GM21786 (cell line): ENCODE measurements around the gene PNMT.

ENCODE experiments used
- ATAC-seq: cut with Tn5 transposase; IDR thresholded peaks from one replicate; pipeline ENCODE4 v1.9.1; 2021; ENCODE audit not compliant: unreplicated experiment

The PNMT gene, protein sequence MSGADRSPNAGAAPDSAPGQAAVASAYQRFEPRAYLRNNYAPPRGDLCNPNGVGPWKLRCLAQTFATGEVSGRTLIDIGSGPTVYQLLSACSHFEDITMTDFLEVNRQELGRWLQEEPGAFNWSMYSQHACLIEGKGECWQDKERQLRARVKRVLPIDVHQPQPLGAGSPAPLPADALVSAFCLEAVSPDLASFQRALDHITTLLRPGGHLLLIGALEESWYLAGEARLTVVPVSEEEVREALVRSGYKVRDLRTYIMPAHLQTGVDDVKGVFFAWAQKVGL

DNA sequence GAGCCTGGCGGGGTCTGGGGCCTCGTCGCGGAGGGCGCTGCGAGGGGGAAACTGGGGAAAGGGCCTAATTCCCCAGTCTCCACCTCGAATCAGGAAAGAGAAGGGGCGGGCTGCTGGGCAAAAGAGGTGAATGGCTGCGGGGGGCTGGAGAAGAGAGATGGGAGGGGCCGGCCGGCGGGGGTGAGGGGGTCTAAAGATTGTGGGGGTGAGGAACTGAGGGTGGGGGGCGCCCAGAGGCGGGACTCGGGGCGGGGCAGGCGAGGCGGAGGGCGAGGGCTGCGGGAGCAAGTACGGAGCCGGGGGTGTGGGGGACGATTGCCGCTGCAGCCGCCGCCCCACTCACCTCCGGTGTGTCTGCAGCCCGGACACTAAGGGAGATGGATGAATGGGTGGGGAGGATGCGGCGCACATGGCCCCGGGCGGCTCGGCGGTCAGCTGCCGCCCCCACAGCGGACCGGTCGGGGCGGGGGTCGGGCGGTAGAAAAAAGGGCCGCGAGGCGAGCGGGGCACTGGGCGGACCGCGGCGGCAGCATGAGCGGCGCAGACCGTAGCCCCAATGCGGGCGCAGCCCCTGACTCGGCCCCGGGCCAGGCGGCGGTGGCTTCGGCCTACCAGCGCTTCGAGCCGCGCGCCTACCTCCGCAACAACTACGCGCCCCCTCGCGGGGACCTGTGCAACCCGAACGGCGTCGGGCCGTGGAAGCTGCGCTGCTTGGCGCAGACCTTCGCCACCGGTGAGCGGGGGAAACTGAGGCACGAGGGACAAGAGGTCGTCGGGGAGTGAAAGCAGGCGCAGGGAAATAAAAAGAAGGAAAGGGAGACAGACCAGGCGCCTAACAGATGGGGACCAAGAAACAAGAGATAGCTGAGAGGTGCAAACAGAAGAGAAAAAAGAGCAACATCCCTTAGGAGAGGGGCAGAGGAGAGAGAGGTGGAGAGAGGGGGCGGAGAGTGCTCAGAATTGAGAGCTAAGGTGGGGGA is at the start of gene PNMT:
PNMT (plus strand) TSS at position 509 of the 980 bp plus-strand sequence; CDS start at position 532, 23 bp downstream.
- ATAC-seq: no peak

DNA sequence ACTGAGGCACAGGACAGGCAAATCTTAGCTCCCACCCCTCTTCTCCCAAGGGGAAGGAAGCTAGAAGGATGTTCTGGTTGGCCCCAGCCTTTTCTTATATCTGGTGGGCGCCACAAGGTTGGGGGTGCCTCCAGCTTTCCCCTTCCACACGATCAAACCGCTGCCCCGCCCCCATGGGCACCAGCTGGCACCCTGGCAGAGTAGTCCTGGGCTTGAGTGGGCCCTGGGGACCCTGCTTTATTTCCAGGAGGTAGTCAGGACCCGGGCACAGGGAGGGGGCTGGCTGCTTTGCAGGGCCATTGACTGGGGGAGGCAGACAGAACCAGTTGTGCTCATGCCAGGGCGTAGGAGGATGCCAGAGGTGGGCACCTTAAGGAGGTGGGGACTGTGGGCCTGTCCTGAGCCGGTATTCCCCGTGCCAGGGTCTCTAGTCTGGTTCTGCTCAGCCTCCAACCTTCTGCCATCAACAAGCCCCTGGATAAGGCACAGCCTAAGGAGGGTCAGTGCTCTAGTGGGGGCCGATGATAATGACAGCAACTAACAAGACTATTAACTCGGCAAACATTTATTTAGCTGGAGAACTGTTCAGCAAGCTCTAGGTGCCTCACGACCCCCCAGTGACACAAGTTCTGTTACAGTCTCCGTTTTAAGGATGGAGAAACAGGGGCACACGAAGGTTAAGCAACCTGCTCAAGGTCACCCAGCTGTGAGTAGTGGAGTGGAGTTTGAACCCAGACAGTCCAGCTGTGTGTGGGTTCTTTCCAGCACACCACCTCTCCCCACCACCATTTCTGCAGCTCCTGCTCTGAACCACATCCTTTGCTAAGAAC is 49.1 kb upstream of the PNMT start:
- no peak for ATAC-seq

DNA sequence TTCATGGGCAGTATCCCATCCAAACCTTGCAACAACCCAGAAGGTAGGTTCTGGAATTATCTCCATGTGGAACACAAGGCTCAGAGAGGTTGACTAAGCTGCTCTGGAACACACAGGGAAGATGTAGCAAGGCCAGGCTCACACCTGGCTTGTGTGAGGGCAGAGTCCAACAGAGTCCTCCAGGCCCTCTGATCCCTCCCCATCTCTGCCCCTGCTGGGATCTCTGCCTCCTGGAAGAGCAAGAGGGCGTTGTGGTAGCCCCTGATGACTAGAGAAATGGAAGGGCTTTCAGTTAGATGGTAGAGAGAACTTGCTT is 48.5 kb upstream of the PNMT start:
- no peak for ATAC-seq

DNA sequence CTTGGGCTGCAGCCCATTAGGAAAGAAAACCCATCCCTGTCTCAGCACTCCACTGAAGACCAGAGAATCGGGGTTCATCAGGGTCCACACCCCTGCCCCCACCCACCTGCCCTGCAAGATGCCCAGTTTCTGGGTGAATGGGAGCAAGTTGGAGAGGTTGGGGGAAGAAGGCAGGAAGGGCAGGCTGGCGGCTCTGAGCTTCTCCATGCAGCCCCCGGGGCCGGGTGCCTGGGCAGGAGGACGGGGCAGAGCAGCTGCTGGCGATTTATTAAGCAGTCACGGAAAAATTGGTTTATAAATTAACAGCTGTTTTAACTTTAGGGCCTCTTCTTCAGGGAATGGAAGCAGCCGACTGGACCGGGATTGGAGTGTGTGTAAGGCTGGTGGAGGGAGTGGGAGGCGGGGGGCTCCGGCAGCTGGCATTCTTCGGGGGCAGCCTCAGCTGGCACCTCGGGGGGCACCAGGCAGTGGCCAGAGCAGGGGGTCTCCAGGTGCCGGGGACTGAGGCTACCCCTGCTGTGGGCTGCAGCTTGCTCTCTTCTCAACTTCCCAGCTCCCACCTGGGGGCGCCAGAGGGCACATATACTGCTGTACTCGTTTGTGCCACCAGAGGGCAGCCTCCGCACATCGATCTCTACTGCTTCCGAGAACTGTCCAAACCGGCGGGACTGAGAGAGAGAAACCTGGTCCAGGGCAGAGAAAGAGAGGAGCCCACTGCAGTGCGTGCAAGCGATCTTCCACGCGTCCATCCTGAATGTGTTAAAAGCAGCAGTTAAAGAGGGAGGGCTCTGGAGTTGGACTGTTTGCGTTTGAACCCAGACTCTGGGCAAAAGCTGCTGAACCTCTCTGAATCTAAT is 46.5 kb upstream of the PNMT start:
- ATAC-seq: peak; percentile 49

DNA sequence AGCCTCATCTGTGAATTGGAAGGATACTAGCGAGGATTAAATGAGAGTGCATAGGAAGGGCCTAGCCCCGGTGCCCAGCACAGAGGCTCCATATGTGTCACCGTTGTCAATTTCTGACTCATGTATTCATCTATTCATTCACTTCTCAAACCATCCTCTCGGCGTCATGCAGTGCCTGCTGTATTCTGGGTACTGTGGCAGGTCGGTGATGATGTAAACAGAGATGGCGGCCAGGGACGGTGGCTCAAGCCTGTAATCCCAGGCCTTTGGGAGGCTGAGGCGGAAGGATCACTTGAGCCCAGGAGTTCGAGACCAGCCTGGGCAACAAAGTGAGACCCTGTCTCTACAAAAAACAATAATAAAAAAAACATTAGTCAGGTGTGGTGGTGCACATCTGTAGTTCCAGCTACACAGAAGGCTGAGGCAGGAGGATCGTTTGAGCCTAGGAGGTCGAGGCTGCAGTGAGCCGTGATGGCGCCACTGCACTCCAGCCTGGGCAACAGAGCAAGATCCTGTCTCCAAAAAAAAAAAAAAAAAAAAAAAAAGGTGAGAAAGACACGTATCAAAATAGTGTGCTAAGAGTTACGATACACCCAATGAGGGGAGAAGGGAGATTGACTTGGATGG is 45.8 kb upstream of the PNMT start:
- peak; percentile 7 for ATAC-seq

DNA sequence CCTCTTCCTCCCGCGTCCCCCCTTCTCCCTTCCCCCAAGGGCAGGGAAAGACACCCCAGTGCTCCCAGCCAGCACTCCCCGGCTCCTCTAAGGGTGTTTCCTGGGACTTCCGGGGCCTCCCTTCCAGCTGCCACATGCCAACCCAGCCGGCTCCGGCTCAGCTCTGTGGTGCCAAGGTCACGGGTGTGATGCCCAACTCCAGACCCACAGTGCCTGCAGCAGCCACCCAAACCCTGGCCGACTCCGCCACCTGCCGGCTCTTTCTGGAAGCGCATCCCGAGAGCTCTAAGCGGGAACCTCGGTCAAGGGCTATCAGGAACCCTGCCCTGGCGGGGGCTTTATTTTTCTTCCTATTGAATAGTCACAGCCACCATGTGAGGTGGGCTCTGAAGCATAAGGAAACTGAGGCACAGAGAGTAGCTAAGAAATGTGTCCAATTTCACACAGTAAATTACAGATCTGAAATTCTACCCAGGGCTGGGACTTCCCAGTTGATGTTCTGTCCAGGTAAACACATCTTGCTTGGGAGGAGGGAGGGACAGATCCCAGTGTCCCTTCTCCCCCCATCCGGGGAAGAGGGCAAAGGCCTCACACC is 44.8 kb upstream of the PNMT start:
- no peak for ATAC-seq

DNA sequence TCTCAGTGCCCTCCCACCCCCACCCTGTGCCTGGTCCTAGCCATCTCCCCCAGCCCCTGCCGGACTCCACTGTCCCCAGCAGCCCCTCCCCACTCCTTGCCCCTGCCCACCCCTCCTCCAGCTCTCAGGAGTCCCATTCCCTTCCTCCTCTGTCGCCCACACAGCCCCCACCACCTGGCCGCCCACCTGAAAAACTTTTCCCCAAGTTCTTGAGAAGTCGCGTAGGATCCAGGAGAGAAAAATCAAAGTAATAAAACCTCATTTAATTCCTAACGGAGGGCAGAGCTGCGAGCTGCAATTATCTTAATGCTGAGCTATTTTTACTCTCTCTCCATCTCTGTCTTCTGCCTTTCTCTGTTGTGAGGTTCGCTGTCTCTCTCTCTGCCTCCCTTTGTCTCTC is 43.9 kb upstream of the PNMT start:
- no peak for ATAC-seq

DNA sequence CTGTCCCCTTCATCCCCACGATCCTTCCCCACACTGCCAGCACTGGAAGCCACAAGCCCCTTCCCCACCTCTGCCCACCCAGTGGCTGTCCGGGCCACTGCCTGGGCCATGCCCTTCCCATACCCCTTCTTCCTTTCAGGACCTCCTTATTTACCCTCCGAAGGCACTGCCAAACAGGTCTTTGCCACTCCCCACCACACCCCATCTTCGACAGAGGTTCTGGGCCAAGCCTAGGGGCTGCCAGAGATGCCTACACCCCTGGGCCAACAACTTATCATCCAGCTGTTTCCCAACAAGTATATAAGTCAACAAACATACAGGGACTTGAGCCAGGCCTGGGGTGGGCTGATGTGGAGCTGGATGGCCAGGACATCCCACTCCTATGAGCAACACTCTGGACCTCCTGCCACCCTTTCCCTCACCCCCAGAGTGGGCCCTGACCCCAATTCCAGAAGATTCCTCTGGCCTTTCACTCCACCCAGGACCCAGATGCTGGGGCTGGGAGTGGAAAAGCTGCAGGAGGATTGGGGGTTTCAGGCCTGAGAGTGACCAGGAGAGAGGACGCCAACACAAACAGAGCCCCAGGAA is 43.0 kb upstream of the PNMT start:
- no peak for ATAC-seq

DNA sequence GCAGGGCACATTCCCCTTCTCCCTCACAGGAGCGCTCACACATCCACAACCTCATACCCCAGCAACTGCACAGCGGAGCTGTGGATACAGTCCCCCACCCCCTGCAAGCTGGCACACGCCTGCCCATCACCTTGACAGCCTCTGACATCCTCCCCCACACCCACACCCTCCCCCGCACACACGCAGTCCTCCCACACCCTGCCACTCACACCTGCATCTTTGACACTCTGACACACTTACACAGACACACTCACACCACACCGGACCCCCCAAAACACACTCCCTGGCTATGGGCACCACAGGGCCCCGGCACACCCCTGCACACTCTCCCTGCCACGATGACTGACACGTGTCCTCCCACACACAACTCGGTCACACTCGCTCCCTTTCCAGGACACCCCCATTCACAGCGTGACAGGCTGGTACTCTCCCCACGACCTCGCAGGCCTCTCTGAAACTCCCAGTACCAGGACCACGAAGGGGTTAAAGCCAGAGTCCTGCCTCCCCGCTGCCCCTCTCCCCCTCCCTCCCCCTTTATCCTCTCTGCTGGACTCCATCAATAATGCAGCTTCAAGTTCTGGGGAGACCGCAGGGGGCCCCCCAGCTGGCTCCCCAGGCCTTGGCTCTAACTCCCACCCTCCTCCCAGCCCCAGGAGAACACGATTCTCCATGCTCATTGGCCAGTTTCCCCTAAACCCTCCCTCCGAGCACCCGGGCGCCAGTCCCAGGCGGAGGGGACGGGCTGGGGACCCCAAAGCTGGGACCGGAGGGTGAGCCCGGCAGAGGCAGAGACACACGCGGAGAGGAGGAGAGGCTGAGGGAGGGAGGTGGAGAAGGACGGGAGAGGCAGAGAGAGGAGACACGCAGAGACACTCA is 41.8 kb upstream of the PNMT start, which contains the start of gene PPP1R1B:
PPP1R1B (plus strand) TSS at position 782 of the 876 bp plus-strand sequence. CDS start 441 bp downstream, outside the sequence.
- ATAC-seq: no peak

DNA sequence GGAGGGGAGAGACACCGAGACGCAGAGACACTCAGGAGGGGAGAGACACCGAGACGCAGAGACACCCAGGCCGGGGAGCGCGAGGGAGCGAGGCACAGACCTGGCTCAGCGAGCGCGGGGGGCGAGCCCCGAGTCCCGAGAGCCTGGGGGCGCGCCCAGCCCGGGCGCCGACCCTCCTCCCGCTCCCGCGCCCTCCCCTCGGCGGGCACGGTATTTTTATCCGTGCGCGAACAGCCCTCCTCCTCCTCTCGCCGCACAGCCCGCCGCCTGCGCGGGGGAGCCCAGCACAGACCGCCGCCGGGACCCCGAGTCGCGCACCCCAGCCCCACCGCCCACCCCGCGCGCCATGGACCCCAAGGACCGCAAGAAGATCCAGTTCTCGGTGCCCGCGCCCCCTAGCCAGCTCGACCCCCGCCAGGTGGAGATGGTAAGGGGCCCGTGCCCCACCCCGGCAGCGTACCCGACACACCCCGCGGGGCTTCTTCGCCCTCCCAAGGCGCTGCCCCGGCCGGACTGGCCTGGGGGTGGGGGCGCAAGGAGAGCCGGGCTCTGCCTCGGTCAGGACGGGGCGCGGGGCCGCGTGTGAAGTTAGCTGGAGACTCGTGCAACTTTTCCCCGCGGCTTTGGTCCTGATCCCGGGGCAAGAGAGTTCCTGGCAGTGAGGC is 41.1 kb upstream of the PNMT start:
- no peak for ATAC-seq

DNA sequence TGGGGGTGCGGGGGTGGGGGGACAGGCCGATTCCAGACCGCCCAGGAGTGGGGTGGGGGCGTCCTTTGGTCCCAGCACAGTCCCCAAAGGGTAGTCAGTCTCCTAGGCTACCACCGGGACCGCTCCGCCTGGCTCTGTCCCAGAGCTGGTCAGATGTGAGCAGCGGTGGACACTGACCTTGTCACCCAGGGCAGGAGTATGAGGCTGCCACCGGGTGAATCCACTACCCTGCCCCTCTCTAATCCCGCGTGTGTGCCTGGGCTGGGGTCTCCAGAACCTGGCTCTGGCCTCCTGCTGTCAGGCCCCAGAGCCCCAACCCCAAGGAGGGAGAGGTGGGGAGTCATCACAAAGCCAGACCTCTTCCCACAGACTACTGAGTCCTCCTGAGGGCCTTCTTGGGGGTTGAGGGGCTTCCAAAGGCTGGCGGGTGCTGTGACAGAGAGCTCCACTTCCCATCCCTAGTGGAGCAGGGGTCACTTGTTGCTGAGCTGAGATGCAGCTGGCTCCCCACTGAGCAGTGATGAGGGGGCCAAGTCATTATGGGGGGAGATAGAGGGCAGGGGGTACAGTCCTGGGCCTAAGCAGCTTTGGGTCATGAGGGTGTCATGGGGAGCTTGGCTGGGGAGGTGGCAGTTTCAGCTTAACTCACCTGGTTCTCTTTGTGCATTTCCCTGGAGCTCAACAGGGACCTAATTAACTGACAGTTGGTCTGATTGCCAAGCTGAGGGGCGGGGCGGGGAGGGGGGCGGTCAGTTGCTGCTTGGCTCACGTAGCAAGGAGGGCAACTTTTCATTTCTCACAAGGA is 40.3 kb upstream of the PNMT start:
- ATAC-seq: no peak

DNA sequence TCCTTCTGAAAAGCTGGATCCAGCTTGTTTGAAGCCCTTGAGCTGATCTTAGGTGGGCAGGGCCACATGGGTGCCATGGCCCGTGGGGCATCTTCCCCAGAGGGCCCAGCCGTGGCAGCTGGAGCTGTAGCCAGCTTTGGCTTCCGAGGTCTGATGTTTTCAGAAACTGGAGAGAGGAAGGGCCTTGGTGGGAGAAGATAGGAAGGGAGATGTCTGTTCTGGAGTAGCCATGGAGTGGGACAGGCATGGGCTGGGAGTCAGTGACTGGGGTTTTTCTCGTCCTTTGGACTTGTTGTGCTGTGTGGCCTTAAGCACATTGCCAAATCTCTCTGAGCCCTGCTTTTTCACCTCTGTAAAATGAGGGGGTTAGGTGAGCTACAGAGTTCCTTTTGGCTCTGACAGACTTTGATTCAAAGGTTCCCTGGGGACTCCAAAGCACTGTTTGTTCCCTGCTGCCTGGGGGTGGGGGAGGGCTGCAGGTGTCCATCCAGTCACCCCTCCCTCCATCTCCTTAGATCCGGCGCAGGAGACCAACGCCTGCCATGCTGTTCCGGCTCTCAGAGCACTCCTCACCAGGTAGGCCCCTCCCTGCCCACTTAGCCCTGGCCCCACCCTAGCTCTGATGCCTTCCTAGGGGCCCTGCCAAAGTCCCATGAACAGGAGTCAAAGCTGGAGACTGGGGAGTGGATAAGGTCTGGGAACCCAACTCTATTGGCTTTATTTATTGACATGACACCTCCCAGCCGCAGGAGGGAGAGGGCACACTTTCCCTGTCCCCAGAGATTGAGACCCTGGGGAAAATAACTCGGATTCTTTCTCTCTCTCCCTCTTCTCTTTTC is 39.4 kb upstream of the PNMT start:
- ATAC-seq: no peak

DNA sequence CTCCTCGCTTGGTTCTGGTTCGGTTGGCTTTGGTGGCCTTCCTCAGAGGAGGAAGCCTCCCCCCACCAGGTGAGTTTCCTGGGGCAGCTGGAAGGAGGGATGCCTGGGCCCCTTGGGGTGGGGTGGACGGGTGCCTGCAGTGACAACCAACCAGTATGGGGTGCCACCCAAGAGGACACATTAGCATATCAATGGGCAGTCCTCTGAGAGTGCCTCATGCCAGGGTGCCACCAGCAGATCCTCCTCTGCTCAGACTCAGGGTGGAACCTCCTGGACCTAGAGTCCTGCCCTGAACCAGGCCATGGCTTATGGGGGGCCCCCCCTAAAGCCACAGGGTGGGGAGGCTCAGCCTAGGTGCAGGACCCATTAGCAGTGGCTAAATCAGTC is 38.8 kb upstream of the PNMT start:
- ATAC-seq: no peak

DNA sequence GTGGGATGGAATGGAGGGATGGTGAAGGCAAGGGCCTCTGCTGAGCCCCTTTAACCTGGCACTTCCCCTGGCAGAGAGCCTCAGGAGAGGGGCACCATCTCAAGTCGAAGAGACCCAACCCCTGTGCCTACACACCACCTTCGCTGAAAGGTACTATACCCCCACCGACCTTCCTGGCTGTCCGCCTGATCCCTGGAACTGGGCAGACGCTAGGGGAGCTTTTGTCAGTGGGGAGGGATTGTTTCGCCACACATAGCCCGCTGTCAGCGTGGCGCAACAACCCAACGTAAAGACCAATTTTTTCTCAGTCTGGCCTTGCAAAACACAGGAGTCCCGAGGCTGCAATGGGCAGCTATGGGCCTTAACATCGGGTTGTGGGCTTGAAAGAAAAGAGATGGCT is 38.4 kb upstream of the PNMT start:
- no peak for ATAC-seq

DNA sequence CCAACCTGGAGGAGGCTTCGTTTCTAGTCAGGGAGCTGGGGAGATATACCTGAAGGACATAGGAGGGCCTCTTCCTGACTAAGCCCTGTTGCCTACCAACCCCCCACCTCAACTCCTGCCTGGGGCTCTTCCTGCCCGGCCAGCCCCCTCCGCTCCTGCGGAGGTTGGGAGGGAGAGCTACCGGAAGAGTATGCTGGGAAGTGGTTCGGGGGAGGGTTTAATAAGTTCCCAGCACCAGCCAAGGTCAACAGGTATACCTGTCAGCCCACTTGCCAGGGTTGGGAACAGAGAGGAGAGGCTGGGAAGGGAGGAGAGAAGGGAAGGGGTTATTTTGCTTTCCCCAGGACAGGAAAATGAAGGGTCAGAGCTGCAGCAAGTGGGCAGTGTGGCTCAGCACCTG is 36.9 kb upstream of the PNMT start:
- ATAC-seq: no peak
